Suppressor macrophage (primary cell): Measurements from ENCODE around the gene AKIP1.
"Not testable (repeated sequence)": the region's sequence is repeated elsewhere in the genome, so short reads cannot be mapped to it uniquely, and the experiment has no call there.

Experiments used
- DNase-seq, 4 experiments: peaks; one replicate each; pipeline ENCODE4 v3.0.0-alpha.2; 2020 to 2022
- total RNA-seq, 17 experiments: gene quantifications; one replicate each; lab custom pipeline; 2026; ENCODE audit warnings: mixed read lengths in 6 of 17, inconsistent platforms in 3 of 17; lab: John Stamatoyannopoulos, UW

Gene AKIP1, protein sequence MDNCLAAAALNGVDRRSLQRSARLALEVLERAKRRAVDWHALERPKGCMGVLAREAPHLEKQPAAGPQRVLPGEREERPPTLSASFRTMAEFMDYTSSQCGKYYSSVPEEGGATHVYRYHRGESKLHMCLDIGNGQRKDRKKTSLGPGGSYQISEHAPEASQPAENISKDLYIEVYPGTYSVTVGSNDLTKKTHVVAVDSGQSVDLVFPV
- total RNA-seq = 13.6 to 46.4 (median 28.5) reads per million in 17 experiments

DNA sequence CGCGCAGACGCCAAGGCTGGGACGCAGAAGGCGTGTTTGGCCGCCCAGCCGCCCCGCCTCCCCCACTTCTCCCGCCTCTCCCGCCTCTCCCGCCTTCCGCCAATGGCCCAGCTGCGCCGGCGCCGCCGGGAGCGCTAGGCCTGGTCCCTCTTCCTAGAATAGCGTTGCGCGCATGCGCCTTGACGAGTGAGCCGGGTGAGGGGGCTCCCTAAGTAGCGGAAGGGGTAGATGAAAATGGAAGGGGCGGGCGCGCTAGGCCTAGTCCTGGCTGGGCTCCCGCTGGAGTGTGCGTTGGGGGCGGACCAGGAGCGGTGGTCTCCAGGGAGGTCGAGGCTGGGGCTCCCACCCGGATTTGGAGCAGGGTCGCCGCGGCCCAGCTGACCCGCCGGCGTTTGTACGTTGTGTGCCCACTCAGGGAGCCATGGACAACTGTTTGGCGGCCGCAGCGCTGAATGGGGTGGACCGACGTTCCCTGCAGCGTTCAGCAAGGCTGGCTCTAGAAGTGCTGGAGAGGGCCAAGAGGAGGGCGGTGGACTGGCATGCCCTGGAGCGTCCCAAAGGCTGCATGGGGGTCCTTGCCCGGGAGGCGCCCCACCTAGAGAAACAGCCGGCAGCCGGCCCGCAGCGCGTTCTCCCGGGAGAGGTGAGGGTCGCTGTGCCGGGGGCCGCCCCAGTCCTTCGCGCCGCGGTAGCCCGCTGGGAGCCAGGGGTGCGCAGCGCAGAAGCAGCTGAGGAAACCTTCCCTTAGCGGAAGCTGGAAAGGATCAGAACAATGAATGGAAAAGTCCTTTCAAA is at the start of gene AKIP1:
Gene AKIP1, plus strand, starts transcription at position 161 of the 795 bp plus-strand sequence. Its CDS starts 261 bp downstream, at position 422.
- DNase-seq = peak; percentile 96 to 98 (median 98)

DNA sequence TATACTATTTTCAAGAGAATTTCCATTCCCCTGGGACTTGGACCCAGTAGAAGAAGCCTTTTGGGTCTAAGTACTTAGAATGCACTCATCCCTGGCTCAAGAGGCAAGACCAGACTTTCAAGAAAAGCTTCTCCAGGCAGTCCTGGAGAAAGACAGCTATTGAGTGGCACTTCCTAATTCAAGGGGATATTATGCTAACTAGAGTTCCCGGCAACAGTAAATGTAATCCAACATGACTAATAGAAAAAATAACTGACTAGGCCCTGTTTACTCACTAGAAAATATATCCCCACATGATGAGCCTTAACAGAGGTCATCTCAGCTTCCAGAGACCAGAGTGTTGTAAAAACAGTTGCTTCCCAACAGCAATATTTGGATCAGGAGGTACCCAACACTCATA is 47.2 kb upstream of the AKIP1 start:
- DNase-seq = peak in 2 of 4 experiments; percentile 10 to 34

DNA sequence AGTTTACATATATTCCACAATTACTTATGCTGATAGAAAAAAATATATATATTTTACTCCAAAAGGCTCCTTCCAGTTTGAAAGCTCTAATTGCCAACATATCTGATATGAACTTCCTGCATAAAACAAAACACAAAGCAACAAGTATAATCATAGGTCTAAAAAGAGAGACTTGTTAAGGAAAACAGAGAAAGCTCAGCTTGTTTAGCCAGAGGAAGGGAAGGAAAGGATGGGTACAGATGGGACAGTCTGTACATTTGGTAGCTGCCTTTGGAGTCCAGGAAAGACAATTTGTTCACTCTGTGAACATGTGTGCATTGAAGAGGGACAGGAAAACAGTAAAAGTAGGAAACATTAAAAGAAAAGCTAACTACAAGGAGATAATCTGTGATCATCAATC is 45.7 kb upstream of the AKIP1 start:
- no peak for DNase-seq

DNA sequence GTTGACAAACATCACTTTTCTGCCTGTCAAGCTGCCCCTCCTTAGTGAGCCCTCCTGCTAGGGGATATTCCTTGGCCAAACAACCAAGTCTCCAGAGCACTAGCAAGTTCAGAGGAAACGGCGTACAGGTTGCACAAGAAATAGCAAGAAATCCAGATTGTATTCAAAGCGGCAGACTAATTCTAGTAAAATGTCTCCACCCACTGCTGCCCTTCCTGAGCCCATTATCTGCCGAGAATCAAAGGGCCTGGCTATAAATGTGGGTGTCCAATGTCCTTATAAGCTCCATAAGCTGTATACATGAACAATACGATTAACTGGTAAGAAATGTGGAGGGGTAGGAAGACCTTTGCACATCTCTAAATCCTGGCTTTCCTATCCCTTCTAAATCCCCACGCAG is 44.0 kb upstream of the AKIP1 start:
- no peak for DNase-seq

DNA sequence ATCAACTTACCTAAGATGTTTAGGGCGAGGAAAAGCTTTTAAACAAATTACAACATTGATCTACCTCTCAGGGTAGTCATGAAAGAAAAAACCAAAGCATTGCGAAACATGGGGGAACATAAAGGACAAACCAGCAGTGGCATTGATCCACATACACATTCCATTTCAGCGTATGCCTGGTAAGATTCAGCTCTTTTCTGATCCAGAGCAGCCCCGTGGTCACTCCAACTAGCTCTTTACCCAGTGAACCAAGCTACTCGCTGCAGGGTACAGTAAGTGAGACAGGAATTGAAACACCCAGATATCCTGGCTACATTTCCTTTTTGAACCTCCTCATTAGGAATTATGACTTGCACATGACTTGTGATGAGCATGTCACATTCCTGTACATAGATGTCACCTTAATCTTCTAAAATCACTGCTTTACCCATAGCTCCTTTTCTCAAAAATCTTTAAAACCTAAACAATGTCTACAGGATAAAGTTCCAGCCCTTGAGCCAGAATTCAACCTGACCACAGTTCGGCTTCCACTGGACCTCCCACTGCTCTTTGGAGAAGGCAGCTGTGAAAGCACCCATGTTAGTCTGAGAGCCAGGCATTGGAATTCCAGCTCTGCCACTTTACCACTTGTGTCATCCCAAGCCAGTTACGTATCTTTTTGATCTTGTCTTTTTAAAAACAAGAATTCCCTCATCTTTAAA is 42.9 kb upstream of the AKIP1 start:
- DNase-seq = peak in 1 of 4 experiments; percentile 25

DNA sequence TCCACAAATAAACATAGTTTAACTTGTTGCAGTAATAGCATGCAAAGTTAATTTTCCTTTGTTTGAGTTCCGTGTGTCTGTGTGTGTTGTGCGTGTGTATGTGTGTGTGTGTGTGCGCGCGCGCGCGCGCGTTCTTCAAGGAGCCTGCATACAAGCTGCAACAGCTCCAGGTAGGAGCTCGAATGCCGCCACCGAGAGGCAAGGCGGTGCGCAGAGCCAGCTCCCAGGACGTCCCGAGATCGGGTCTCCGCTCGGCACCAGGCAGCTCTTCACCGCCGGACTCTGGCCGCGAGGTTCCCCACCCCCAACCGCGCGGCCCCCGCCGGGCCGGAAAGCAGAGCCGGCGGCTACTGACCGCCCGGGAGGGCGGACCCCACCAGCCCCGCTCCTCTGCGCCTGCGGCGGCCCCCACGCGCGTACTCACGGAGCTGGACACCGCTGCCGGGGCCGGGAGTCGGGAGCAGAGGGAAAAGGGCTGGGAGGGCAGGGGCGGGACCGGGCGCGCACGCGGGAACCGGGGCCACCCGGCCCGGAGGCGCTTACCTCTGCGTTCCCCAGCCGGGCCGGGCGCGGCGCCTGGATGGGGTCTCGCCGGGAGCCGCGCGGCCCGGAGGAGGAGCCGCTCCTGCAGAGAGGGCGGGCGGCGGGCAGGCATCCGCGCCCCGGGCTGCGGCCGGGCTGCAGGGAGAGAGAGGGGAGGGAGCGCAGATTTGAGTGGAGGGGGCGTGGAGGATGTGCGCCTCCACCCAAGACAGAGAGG is 40.4 kb upstream of the AKIP1 start:
- DNase-seq = peak; percentile 11 to 61 (median 30)

DNA sequence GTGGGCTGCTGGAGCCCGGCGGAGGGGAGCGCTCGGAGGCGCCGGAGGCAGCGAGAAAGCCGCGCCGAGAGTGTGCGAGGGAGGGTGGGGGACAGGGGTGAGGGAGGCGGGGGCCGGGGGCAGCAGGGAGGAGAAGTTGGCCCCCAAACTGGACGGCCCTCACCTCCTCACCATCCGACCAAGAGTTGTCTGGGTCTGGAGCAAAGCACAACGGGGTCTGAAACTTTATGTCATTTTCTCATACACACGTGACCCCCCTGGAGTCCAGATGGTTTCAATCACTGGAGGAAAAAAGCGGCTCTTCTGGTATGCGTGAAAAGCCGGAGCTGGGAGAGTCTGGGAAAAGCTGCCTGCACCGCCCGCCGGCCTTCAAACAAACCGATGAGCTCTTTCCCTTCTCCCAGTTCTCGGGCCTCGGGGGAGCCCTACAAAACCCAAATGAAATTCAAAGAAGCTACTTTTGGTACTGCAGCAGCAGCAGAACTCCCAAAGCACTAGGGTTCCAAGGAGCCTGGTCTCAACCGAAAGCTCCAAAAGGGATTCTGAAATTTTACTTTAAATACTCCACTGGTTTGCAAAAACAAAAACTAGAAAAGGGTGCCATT is 39.7 kb upstream of the AKIP1 start:
- DNase-seq = peak; percentile 5 to 43 (median 38)

DNA sequence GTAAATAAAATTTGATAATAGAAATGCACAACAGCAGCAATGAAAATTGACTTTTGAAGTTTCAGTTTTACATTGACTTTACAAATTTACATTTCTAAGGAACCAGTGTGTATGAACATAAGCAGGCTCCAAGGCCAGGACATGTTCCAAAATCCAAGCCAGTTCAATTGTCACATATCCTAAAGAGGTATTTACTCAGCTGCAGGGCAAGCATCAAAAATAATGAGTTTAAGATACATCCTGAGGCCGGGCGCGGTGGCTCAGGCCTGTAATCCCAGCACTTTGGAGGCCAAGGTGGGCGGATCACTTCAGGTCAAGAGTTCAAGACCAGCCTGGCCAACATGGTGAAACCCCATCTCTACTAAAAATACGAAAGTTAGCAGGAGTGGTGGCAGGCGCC is 39.0 kb upstream of the AKIP1 start:
- no peak for DNase-seq

DNA sequence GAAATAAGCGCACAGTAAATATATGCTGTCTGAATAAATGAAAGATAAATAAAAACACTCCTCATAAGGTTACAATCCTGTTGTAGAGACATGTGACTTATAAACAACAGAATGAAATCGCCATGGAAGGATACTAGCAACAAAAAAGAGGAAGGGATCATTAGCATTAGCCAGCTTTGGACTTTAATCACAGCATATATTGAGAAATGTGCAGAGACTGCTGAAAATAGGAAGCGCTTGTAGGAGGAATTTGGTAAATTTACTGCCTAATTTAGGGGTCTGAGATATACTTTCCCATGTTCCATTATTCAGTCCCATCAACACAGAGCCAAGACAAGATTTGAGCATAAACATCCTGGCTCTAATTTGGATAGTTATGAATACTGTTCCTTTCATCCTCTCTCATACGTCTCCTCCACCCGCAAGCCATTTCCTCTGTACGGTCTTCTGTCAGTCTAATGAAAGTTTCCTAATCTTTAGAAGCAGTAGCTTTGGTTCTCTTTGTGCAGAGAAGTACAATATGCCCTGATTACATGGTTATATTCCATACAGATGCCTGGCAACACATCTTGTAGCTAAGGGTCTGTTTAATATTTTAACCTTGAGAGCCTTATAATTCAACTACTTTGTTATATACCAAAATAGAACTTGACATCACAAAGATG is 37.1 kb upstream of the AKIP1 start:
- peak; percentile 35 to 78 (median 58) for DNase-seq

DNA sequence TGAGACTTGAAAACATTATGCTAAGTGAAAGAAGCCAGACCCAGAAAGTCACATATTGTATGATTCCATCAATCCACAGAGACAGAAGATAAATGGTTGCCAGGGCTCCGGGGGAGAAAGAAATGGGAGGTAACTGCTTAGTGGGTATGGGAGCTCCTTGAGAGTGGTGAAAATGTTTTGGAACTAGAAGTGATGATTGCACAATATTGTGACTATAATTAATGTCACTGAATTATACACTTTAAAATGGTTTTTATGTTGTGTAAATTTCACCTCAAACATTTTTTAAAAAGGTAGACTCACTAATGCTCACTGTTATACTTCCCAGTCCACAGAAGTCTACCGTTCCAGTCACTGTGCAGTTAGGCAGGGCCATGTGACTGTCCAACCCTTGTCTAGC is 32.2 kb upstream of the AKIP1 start:
- no peak for DNase-seq

DNA sequence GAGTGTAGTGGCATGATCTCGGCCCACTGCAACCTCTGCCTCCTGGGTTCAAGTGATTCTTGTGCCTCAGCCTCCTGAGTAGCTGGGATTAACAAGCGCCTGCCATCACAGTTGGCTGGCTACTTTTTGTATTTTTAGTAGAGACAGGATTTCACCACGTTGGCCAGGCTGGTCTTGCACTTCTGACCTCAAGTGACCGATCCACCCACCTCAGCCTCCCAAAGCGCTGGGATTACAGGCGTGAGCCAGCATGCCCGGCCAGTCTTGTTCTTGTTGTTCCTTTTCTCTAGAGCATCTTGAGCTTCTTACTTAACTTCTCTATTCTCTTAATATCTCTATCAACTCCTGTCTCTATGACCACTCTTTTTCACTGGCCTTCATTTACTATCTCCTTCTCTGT is 29.4 kb upstream of the AKIP1 start:
- DNase-seq = peak; percentile 47 to 69 (median 57)

DNA sequence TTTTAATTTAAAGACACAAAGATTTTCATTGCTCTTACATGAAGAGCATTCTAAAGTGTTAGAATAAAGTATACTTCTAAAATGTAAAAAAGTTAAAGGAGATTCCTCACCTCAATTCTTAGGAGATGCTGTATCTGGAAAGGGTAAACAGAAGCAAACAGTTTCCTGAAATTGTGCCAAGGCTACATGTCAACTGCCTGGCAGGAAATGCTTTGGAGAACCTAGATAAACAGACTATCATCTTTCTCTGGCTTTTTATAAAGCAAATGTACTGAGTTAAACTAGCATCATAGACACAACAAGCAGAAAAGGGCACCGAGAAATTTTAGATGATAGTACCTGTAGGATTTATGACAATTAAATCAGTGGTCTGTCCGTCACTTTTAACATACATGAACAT is 24.7 kb upstream of the AKIP1 start:
- no peak for DNase-seq

DNA sequence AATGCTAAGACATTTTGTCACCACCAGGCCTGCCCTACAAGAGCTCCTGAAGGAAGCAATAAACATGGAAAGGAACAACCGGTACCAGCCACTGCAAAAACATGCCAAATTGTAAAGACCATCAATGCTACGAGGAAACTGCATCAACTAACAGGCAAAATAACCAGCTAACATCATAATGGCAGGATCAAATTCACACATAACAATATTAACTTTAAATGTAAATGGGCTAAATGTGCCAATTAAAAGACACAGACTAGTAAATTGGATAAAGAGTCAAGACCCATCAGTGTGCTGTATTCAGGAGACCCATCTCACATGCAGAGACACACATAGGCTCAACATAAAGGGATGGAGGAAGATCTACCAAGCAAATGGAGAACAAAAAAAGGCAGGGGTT is 19.8 kb upstream of the AKIP1 start:
- not testable (repeated sequence) for DNase-seq

DNA sequence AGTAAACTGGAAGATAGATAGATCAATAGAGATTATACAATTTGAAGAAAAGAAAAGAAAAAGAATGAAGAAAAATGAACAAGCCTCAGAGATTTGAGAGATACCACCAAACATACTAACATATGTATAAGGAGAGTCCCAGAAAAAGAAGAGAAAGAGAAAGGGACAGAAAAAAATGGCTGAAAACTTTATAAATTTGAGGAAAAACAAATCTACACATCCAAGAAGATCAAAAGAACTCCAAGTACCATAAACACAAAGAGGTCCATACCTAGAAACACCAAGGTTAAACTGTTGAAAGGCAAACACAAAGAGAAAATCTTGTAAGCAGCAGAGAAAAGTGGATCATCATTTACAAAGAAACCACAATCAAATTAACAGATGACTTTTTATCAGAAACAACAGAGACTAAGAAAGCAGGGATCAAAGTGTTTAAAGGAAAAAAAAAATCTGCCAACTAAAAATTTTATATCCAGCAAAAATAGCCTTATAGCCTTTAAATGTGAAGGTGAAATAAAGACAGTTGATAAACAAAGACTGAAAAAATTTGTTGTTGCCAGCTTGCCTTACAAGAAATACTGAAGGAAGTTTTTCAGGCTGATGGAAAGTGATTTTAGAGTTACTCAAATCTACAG is 11.8 kb upstream of the AKIP1 start:
- no peak for DNase-seq

DNA sequence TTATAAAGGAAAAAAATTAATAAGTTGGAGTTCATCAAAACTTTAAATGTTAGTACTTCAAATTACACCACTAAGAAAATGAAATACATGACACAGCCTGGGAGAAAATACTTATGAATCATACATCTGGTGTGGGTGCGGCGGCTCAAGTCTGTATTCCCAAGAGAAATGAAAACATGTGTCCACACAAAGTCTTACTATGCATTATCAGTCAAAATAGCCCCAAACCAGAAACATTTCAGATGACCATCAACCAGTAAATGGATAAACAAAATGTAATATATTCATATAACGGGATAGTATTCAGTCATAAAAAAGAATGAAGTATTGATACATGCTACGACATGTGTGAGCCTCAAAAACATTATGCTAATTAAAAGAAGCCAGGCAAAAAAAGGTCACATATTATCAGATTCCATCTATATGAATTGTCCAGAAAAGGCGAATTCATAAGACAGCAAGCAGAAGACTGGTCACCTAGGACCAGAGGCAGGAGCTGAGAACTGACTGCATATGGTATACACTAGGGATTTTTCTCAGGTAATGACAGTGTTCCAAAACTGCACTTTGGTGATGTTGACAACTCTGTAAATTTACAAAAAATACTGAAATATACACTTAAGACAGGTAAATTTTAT is 5.3 kb upstream of the AKIP1 start:
- no peak for DNase-seq

DNA sequence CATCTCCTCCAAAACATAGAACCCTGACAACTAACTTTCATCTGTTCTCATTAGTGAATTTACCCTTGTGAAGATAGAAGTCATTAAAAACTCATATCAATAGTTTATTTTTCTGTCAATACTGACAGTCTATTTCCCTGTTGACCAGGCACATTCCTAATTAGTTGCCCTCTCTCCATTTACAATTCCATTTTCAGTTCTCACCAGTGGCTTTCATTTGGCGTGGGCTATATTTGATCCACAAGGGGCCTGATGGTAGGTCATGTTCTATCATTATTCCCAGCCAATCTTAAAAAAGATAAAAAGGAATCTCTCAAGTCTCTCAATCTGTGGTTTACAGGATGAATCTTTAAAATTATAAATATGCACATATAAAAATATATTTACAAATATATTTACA is 3.9 kb upstream of the AKIP1 start:
- no peak for DNase-seq

DNA sequence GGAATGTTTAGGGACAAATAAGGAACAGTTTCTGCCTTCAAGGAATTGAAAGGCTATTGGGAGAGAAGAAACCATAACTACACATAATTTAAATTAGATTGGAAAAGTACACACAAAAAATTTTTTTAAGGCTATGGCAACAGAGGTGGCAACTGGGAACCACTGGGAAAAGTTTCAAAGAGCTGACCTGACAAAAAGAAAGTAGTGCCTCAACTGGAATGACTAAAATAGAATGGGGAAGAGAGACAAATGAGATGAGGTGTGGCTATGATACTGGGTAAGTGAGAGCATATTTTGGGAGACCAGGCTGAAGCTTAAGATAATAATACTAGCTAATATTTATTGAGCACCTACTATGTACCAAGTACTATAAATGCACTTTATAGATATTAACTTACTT is 2.9 kb upstream of the AKIP1 start:
- DNase-seq = no peak

DNA sequence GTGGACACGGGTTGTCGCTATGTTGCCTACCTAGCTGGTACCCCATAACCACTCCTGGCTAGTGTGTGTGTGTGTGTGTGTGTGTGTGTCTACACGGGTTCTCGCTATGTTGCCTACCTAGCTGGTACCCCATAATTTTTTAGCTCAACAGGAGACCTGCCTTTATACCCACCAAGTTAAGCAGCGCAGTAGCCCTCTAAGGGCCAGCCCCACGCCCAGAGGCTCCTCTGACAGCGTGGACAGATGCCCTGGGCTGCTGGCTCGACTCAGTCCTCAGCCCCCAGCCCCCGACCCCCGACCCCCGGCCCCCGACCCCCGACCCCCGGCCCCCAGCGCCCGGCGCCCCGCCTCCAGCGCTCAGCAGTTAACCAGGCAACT is 351 bp upstream of the AKIP1 start:
- DNase-seq = no peak

DNA sequence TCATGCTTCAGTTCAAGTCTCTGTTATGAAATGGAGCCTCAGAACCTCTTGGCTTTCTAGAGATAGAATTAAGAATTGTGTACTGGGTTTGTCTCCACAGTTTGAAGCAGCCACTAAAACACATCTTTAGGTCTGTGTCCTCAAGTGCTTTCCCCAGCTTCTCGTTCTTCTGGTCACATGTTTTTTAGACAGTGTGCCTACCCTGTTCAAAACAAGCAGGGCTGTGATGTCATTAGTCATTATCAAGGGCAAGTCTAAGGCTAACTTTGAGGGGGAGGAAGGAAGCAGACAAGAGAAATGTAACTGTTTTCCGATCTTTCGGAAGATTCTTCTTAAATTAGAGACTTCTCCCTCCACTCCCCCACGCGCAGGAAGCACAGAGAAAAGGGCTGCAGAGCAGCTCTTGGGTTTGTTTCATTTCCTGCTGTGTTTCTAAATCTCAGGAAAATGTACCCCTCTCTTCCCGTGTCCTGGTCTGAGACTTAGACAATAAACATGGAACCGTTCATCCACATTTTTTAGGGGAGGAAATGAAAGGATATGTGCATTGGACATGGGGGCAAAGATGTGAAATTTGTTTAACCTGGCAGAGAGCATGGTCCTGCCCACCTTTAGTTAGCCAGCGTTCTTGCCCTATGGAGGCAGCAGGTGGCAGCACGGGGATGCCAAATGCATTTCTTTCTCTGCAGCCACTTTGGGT is 3.1 kb downstream of the AKIP1 start:
- peak; percentile 58 to 89 (median 80) for DNase-seq

DNA sequence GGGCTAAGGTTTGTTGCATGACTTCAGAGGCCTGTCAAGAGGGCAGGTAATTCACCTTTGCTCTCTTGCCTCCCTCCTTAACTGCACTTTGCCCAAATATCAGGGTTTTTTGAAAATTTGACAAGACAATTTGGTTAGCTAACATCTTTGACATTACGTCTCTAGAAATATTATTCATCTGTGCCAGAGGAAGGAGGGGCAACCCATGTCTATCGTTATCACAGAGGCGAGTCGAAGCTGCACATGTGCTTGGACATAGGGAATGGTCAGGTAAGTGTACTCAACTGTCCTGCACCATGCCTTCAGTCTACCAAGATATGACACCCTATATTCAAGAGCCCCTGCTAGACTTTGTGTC is 3.7 kb downstream of the AKIP1 start:
- DNase-seq = no peak
